ENCODE results near the gene NTRK3. TPM values are rescaled to one million over a fixed set of nuclear protein-coding genes. Genes with fewer than 3 reads are reported as not detected.

NTRK3 gene
- total RNA-seq, 8 experiments from 2014 or later, result 1.2 to 41.6 (median 10.7) TPM

- no peak for ATAC-seq (replicated peaks in 6 of 8)
- Histone ChIP-seq H3K4me1 (replicated peaks in 1 of 2) (peaks cover 10 to 34% of the 10 kb centered on the region in 2 donors), H3K4me3 (no peak overlapping the region), H3K27ac (no peak overlapping the region)
- WGBS, 10 experiments, result 0 to 100% (median 85%) methylated on average over 1 to 2 of the region's 2 CpGs
- in situ Hi-C loops (cut with MboI; ENCODE audit: low pct_unique_long_range_greater_than_20kb in 2 of 9, low sequenced_read_pairs in 9 of 9, unreplicated experiment in 9 of 9), result no loop called here
Observed at GRCh38 chr15:88019656-88020055, 236.9 kb downstream of the NTRK3 start.

GRCh38 chr15:88018869-88019641, 237.5 kb downstream of the NTRK3 start:
- Histone ChIP-seq H3K4me3 (no peak overlapping the region), H3K4me1 (replicated peaks in 1 of 2) (peaks cover 10 to 37% of the 10 kb centered on the region in 2 donors), H3K27ac (no peak overlapping the region)
- in situ Hi-C loops (cut with MboI; ENCODE audit: low pct_unique_long_range_greater_than_20kb in 2 of 9, low sequenced_read_pairs in 9 of 9, unreplicated experiment in 9 of 9), result no loop called here
- ATAC-seq (replicated peaks in 6 of 8), result no peak
- WGBS, 10 experiments, result 0 to 75% (median 0%) methylated on average over 1 of the region's 1 CpG; no CpG with 5 or more reads in 7 of the 10 experiments

GRCh38 chr15:88017753-88018152, 238.8 kb downstream of the NTRK3 start:
- in situ Hi-C loops (cut with MboI; ENCODE audit: low pct_unique_long_range_greater_than_20kb in 2 of 9, low sequenced_read_pairs in 9 of 9, unreplicated experiment in 9 of 9), result no loop called here
- peak in 2 of 8 experiments; percentile 24 to 64 for ATAC-seq (replicated peaks in 6 of 8)
- Histone ChIP-seq H3K4me1 (replicated peaks in 1 of 2) (peaks cover 10 to 37% of the 10 kb centered on the region in 2 donors), H3K27ac (peak overlapping the region in 1 of 2 donors; percentile 49), H3K4me3 (no peak overlapping the region)
- 0 to 100% (median 80%) methylated on average over 1 to 3 of the region's 4 CpGs; no CpG with 5 or more reads in 5 of the 10 experiments for WGBS, 10 experiments

- in situ Hi-C loops (cut with MboI; ENCODE audit: low pct_unique_long_range_greater_than_20kb in 2 of 9, low sequenced_read_pairs in 9 of 9, unreplicated experiment in 9 of 9), result no loop called here
- H3K4me3 ChIP-seq, result no peak overlapping the region
- WGBS, 10 experiments, result 5 to 52% (median 27%) methylated on average over 1 to 3 of the region's 3 CpGs
- ATAC-seq (replicated peaks in 6 of 8), result peak in 7 of 8 experiments; percentile 19 to 68 (median 43)
- H3K27ac ChIP-seq, result no peak overlapping the region
- peaks cover 10 to 37% of the 10 kb centered on the region in 2 donors for H3K4me1 ChIP-seq (replicated peaks in 1 of 2)
Observed at GRCh38 chr15:88016406-88016805, 240.1 kb downstream of the NTRK3 start.

- WGBS, 10 experiments, result 8 to 87% (median 54%) methylated on average over 3 to 8 of the region's 9 CpGs; no CpG with 5 or more reads in 2 of the 10 experiments
- in situ Hi-C loops (cut with MboI; ENCODE audit: low pct_unique_long_range_greater_than_20kb in 2 of 9, low sequenced_read_pairs in 9 of 9, unreplicated experiment in 9 of 9), result no loop called here
- Histone ChIP-seq H3K27ac (no peak overlapping the region), H3K4me1 (replicated peaks in 1 of 2) (peaks cover 10 to 37% of the 10 kb centered on the region in 2 donors), H3K4me3 (no peak overlapping the region)
- ATAC-seq (replicated peaks in 6 of 8), result peak in 3 of 8 experiments; percentile 12 to 32 (median 24)
Observed at GRCh38 chr15:88015228-88015860, 241.2 kb downstream of the NTRK3 start.

GRCh38 chr15:88014454-88015160, 241.9 kb downstream of the NTRK3 start:
- in situ Hi-C loops (cut with MboI; ENCODE audit: low pct_unique_long_range_greater_than_20kb in 2 of 9, low sequenced_read_pairs in 9 of 9, unreplicated experiment in 9 of 9), result no loop called here
- no peak for ATAC-seq (replicated peaks in 6 of 8)
- H3K4me3 ChIP-seq, result no peak overlapping the region
- peaks cover 10 to 37% of the 10 kb centered on the region in 2 donors for H3K4me1 ChIP-seq (replicated peaks in 1 of 2)
- WGBS, 10 experiments, result 17 to 94% (median 81%) methylated on average over 4 to 9 of the region's 9 CpGs; no CpG with 5 or more reads in 1 of the 10 experiments
- no peak overlapping the region for H3K27ac ChIP-seq

GRCh38 chr15:88013111-88013510, 243.4 kb downstream of the NTRK3 start:
- in situ Hi-C loops (cut with MboI; ENCODE audit: low pct_unique_long_range_greater_than_20kb in 2 of 9, low sequenced_read_pairs in 9 of 9, unreplicated experiment in 9 of 9), result no loop called here
- Histone ChIP-seq H3K4me1 (replicated peaks in 1 of 2) (peaks cover 10 to 35% of the 10 kb centered on the region in 2 donors), H3K4me3 (no peak overlapping the region), H3K27ac (no peak overlapping the region)
- WGBS, 10 experiments, result 20 to 91% (median 80%) methylated on average over 1 to 4 of the region's 8 CpGs; no CpG with 5 or more reads in 1 of the 10 experiments
- no peak for ATAC-seq (replicated peaks in 6 of 8)

- Histone ChIP-seq H3K4me3 (no peak overlapping the region), H3K4me1 (replicated peaks in 1 of 2) (peaks cover 10 to 32% of the 10 kb centered on the region in 2 donors), H3K27ac (no peak overlapping the region)
- 8 to 100% (median 56%) methylated on average over 1 to 5 of the region's 7 CpGs; no CpG with 5 or more reads in 3 of the 10 experiments for WGBS, 10 experiments
- in situ Hi-C loops (cut with MboI; ENCODE audit: low pct_unique_long_range_greater_than_20kb in 2 of 9, low sequenced_read_pairs in 9 of 9, unreplicated experiment in 9 of 9), result no loop called here
- ATAC-seq (replicated peaks in 6 of 8), result peak in 2 of 8 experiments; percentile 30 to 54
Observed at GRCh38 chr15:88012688-88013087, 243.9 kb downstream of the NTRK3 start.

GRCh38 chr15:88012233-88012632, 244.3 kb downstream of the NTRK3 start:
- WGBS, 10 experiments, result 43 to 100% (median 93%) methylated on average over 1 to 4 of the region's 4 CpGs; no CpG with 5 or more reads in 3 of the 10 experiments
- Histone ChIP-seq H3K4me1 (replicated peaks in 1 of 2) (peaks cover 10 to 28% of the 10 kb centered on the region in 2 donors), H3K4me3 (no peak overlapping the region), H3K27ac (no peak overlapping the region)
- no peak for ATAC-seq (replicated peaks in 6 of 8)
- in situ Hi-C loops (cut with MboI; ENCODE audit: low pct_unique_long_range_greater_than_20kb in 2 of 9, low sequenced_read_pairs in 9 of 9, unreplicated experiment in 9 of 9), result no loop called here

- 80 to 100% (median 83%) methylated on average over 1 to 4 of the region's 4 CpGs; no CpG with 5 or more reads in 2 of the 10 experiments for WGBS, 10 experiments
- in situ Hi-C loops (cut with MboI; ENCODE audit: low pct_unique_long_range_greater_than_20kb in 2 of 9, low sequenced_read_pairs in 9 of 9, unreplicated experiment in 9 of 9), result no loop called here
Observed at GRCh38 chr15:88011533-88011932, 245.0 kb downstream of the NTRK3 start.

GRCh38 chr15:88006146-88006545, 250.4 kb downstream of the NTRK3 start:
- 0 to 94% (median 42%) methylated on average over 1 to 3 of the region's 3 CpGs; no CpG with 5 or more reads in 5 of the 10 experiments for WGBS, 10 experiments
- ATAC-seq (replicated peaks in 6 of 8), result no peak

More at GRCh38 chr15:88011533-88011932, 245.0 kb downstream of the NTRK3 start:
- Histone ChIP-seq H3K27ac (no peak overlapping the region), H3K4me3 (no peak overlapping the region), H3K4me1 (replicated peaks in 1 of 2) (peaks cover 9 to 21% of the 10 kb centered on the region in 2 donors)
- peak in 5 of 8 experiments; percentile 67 to 90 (median 86) for ATAC-seq (replicated peaks in 6 of 8)

GRCh38 chr15:88004399-88004798, 252.1 kb downstream of the NTRK3 start:
- H3K4me3 ChIP-seq, result no peak overlapping the region
- in situ Hi-C loops (cut with MboI; ENCODE audit: low pct_unique_long_range_greater_than_20kb in 2 of 9, low sequenced_read_pairs in 9 of 9, unreplicated experiment in 9 of 9), result no loop called here
- ATAC-seq (replicated peaks in 6 of 8), result peak in 2 of 8 experiments; percentile 12 to 89
- WGBS, 10 experiments, result 0 to 100% (median 79%) methylated on average over 1 of the region's 1 CpG; no CpG with 5 or more reads in 2 of the 10 experiments
- H3K27ac ChIP-seq, result no peak overlapping the region
- H3K4me1 ChIP-seq (replicated peaks in 1 of 2), result peaks cover 0 to 6% of the 10 kb centered on the region in 2 donors

More at GRCh38 chr15:88006146-88006545, 250.4 kb downstream of the NTRK3 start:
- peaks cover 0 to 6% of the 10 kb centered on the region in 2 donors for H3K4me1 ChIP-seq (replicated peaks in 1 of 2)
- H3K4me3 ChIP-seq, result no peak overlapping the region
- in situ Hi-C loops (cut with MboI; ENCODE audit: low pct_unique_long_range_greater_than_20kb in 2 of 9, low sequenced_read_pairs in 9 of 9, unreplicated experiment in 9 of 9), result no loop called here
- H3K27ac ChIP-seq, result no peak overlapping the region
